Endothelial cell of umbilical vein (primary cell): ENCODE results near the gene TTC34. TPM values are rescaled to one million over a fixed set of nuclear protein-coding genes. Genes with fewer than 3 reads are reported as not detected.

ENCODE experiments used
- BruUV-seq: library from RNA; stranded (reverse); fragments of 400-500 nt; replicated peaks from 2 replicates; lab custom pipeline; 2021; lab: Mats Ljungman, UMichigan
- CTCF ChIA-PET: fragments of 300-600, 350-600 bp; sonication (Branson Sonifier 250); formaldehyde crosslinking; loops from one replicate; lab custom pipeline; 2021; ENCODE audit warnings: antibody characterized with exemption, inconsistent platforms; lab: Charles Lee
- POLR2A ChIA-PET: fragments of 300-600, 350-600 bp; sonication (Branson Sonifier 250); formaldehyde crosslinking; loops from one replicate; lab custom pipeline; 2021; ENCODE audit warnings: antibody characterized with exemption, inconsistent platforms; lab: Charles Lee
- DNase-seq: peaks from one replicate; pipeline ENCODE4 v3.0.0-alpha.2; 2011; ENCODE audit warnings: low read depth, low spot score
- FAIRE-seq: peaks from 2 replicates; lab custom pipeline; 2011; peaks lifted over from hg19 to GRCh38; lab: Jason Lieb, UNC
- H2AFZ ChIP-seq: 2 replicates; pipeline ENCODE4 v1.6.0; 2012; ENCODE audit warnings: low read depth, low read length, control low read depth, inconsistent platforms
- H3K27ac ChIP-seq: 2 replicates; pipeline ENCODE4 v1.5.1; 2011; ENCODE audit warnings: low read depth, mild to moderate bottlenecking, control low read depth, low read length, moderate library complexity; ENCODE audit not compliant: insufficient read depth
- H3K27me3 ChIP-seq, 2 experiments: 2 replicates each; pipeline versions ENCODE4 v1.6.0 to v1.6.1; 2011; ENCODE audit warnings: low read length in 2 of 2, mixed read lengths in 1 of 2; ENCODE audit not compliant: control insufficient read depth in 2 of 2, insufficient read depth in 2 of 2
- H3K36me3 ChIP-seq, 2 experiments: 2 replicates in 1 of 2; 3 replicates in 1 of 2; pipeline ENCODE4 v1.5.1; 2011; ENCODE audit warnings: low read length in 2 of 2, mild to moderate bottlenecking in 1 of 2, moderate library complexity in 1 of 2; ENCODE audit not compliant: control insufficient read depth in 2 of 2, insufficient read depth in 2 of 2; ENCODE audit errors: extremely low read depth in 1 of 2
- H3K4me1 ChIP-seq: 3 replicates; pipeline ENCODE4 v1.5.1; 2011; ENCODE audit warnings: mild to moderate bottlenecking, low read length; ENCODE audit not compliant: control insufficient read depth, insufficient read depth; ENCODE audit errors: extremely low read depth
- H3K4me2 ChIP-seq: 2 replicates; pipeline ENCODE4 v1.6.1; 2011; ENCODE audit warnings: low read length, control low read depth, mixed read lengths; ENCODE audit not compliant: insufficient read depth
- H3K4me3 ChIP-seq, 3 experiments: fragments of 200-600 bp in 1 of 3; sonication (generic), shearing (Covaris generic) in 1 of 3; replicated peaks in 1 of 3; 2 replicates each; pipeline ENCODE4 v1.5.1; 2011 to 2016; ENCODE audit warnings: control low read depth in 3 of 3, low read length in 3 of 3, mild to moderate bottlenecking in 2 of 3, inconsistent platforms in 1 of 3, low read depth in 1 of 3, moderate library complexity in 1 of 3; ENCODE audit not compliant: insufficient read depth in 1 of 3
- H3K79me2 ChIP-seq: 2 replicates; pipeline ENCODE4 v1.6.0; 2012; ENCODE audit warnings: low read length, inconsistent platforms; ENCODE audit not compliant: control insufficient read depth, insufficient read depth
- H3K9ac ChIP-seq: replicated peaks from 2 replicates; pipeline ENCODE3; 2011; ENCODE audit warnings: low read length, control low read depth; ENCODE audit not compliant: insufficient read depth; ENCODE audit errors: extremely low read depth
- H3K9me1 ChIP-seq: replicated peaks from 3 replicates; pipeline ENCODE4 v1.6.0; 2011; ENCODE audit warnings: mild to moderate bottlenecking, low read length; ENCODE audit not compliant: control insufficient read depth, insufficient read depth; ENCODE audit errors: extremely low read depth
- H3K9me3 ChIP-seq: replicated peaks from 2 replicates; pipeline ENCODE4 v1.5.1; 2012; ENCODE audit warnings: low read length, inconsistent platforms; ENCODE audit not compliant: control insufficient read depth, insufficient read depth
- H4K20me1 ChIP-seq: replicated peaks from 2 replicates; pipeline ENCODE3; 2011; ENCODE audit warnings: mild to moderate bottlenecking, low read length; ENCODE audit not compliant: control insufficient read depth, insufficient read depth; ENCODE audit errors: extremely low read depth
- CTCF ChIP-seq, 2 donors: IDR thresholded peaks; 1 replicate in 1 of 2; 2 replicates in 1 of 2; pipeline ENCODE4 v1.5.1; 2011; ENCODE audit warnings: low read length in 2 of 2, mild to moderate bottlenecking in 2 of 2, moderate library complexity in 2 of 2, control low read depth in 1 of 2, inconsistent platforms in 1 of 2, low read depth in 1 of 2; ENCODE audit not compliant: insufficient read depth in 1 of 2; ENCODE audit errors: extremely low read depth in 1 of 2
- EZH2 ChIP-seq: IDR thresholded peaks from 2 replicates; pipeline ENCODE4 v1.6.1; 2012; ENCODE audit warnings: borderline replicate concordance, low read depth, mild to moderate bottlenecking, moderate library complexity, low read length, inconsistent platforms; ENCODE audit not compliant: severe bottlenecking
- FOS ChIP-seq: IDR thresholded peaks from 2 replicates; pipeline ENCODE4 v1.6.1; 2011; ENCODE audit warnings: mild to moderate bottlenecking, low read length, moderate library complexity, borderline replicate concordance; ENCODE audit not compliant: insufficient read depth
- GATA2 ChIP-seq: IDR thresholded peaks from 2 replicates; pipeline ENCODE4 v1.7.0; 2011; ENCODE audit warnings: low read depth, mild to moderate bottlenecking, moderate library complexity, mixed read lengths, low read length; ENCODE audit not compliant: insufficient read length, insufficient read depth
- JUN ChIP-seq: IDR thresholded peaks from 2 replicates; pipeline ENCODE4 v1.6.1; 2011; ENCODE audit warnings: borderline replicate concordance, low read depth; ENCODE audit not compliant: insufficient read length, insufficient read depth
- MAX ChIP-seq: IDR thresholded peaks from 2 replicates; pipeline ENCODE4 v1.6.1; 2011; ENCODE audit not compliant: insufficient read depth, insufficient read length
- MYC ChIP-seq: IDR thresholded peaks from one replicate; pipeline ENCODE4 v1.6.1; 2011; ENCODE audit warnings: mild to moderate bottlenecking, low read depth, low read length
- POLR2A ChIP-seq: IDR thresholded peaks from 2 replicates; pipeline ENCODE4 v1.6.1; 2012; ENCODE audit warnings: low read depth, mild to moderate bottlenecking, control low read depth, low read length
- POLR2AphosphoS5 ChIP-seq: IDR thresholded peaks from 2 replicates; pipeline ENCODE4 v1.6.1; 2012; ENCODE audit warnings: low read depth, mild to moderate bottlenecking, control low read depth, low read length, moderate library complexity; ENCODE audit not compliant: insufficient read depth
- dilution Hi-C: fragments of 300-500 bp; cut with MboI; formaldehyde crosslinking; loops from one replicate; pipeline ENCODE4 v1.15.0; 2019; ENCODE audit warnings: low sequenced_read_pairs; ENCODE audit not compliant: extremely low pct_ligation_motif_present
- intact Hi-C: fragments of 100-400 bp; cut with micrococcal nuclease; formaldehyde crosslinking; loops from one replicate; pipeline ENCODE4 v1.10.0; 2022
- polyA plus RNA-seq, 4 experiments: library from polyadenylated mRNA; depleted of rRNA in 3 of 4; stranded (reverse) in 3 of 4; unstranded in 1 of 4; fragments of >200 nt; gene quantifications; 2 replicates each; pipeline versions ENCODE4 v1.2.1 to v1.2.3, GENCODE V29; 2011 to 2012; ENCODE audit warnings: missing spikeins in 1 of 4
- total RNA-seq: library from RNA; stranded (reverse); gene quantifications from 2 replicates; pipeline ENCODE4 v1.2.3, GENCODE V29; 2021

The TTC34 gene
- total and polyA plus RNA-seq, 2 donors (not counting 3 experiments of a cell fraction or from before 2014, with no cell fraction given), result 0.08 to 0.77 TPM

GRCh38 chr1:2819831-2820730 is 18.6 kb upstream of the TTC34 start:
- TF ChIP-seq POLR2AphosphoS5 (no peak), POLR2A (no peak), MYC (no peak), GATA2 (no peak), JUN (no peak), FOS (no peak), MAX (no peak), EZH2 (no peak), CTCF (IDR thresholded peaks at IDR 0.05; ENCODE audit: extremely low read depth in 1 of 2, insufficient read depth in 1 of 2, low read depth in 1 of 2, low read length in 2 of 2) (no peak)
- no TSS peak for BruUV-seq
- no peak overlapping the region for H2AFZ ChIP-seq
- no peaks in the 10 kb centered on the region for H3K4me1 ChIP-seq
- FAIRE-seq (no peak), DNase-seq (no peak)
- intact Hi-C loops, result no loop called here
- no peaks in the 10 kb centered on the region for H3K27me3 ChIP-seq
- H3K4me2 ChIP-seq, result no peak overlapping the region
- H3K9me1 ChIP-seq, result no peaks in the 10 kb centered on the region
- ChIA-PET CTCF (no interaction called here), POLR2A (no interaction called here)
- no peak overlapping the region for H3K4me3 ChIP-seq
- dilution Hi-C loops, result no loop called here
- H3K9ac ChIP-seq, result no peak overlapping the region
- H3K27ac ChIP-seq, result no peak overlapping the region
- H3K9me3 ChIP-seq, result no peaks in the 10 kb centered on the region
- H4K20me1 ChIP-seq, result no peaks in the 10 kb centered on the region
- no peaks in the 10 kb centered on the region for H3K79me2 ChIP-seq
- H3K36me3 ChIP-seq, result no peaks in the 10 kb centered on the region
